HL-60/S4 treated with phorbol 12-myristate 13-acetate at 8.2 ng/mL for 4 days and 3 days (cell line): ENCODE results near the gene SMTNL2.
"Not testable (repeated sequence)": the region's sequence is repeated elsewhere in the genome, so short reads cannot be mapped to it uniquely, and the experiment has no call there.

Experiments used
- in situ Hi-C: fragments of 300-500 bp; cut with MboI; formaldehyde crosslinking; loops from 2 replicates; pipeline ENCODE4 v1.15.0; 2022; ENCODE audit warnings: low sequenced_read_pairs

The SMTNL2 gene

DNA sequence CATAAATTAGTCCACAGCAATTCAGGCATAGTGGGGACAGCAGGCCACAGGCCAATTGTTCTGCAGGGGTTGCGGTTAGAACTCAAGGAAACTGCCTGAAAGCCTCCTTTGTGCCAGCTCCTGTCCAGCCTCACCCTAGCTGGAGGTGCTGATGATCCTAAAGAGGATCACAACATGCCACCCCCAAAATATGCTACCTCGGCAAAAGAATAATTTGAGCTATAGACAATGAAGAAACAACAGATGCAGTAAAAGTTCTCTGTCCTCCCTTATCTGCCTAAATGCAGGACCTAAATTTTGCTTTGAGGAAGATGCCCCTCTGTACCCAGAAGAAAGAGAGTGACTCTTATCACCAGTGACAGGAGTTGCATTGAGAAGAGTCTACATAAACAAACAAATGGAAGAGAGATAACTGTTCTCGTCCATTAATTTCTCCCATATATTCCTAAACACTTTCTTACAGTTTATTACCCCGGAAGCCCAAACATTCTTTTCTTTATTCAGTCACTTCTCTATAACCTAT is 42.5 kb downstream of the SMTNL2 start:
- in situ Hi-C loops: no loop called here

DNA sequence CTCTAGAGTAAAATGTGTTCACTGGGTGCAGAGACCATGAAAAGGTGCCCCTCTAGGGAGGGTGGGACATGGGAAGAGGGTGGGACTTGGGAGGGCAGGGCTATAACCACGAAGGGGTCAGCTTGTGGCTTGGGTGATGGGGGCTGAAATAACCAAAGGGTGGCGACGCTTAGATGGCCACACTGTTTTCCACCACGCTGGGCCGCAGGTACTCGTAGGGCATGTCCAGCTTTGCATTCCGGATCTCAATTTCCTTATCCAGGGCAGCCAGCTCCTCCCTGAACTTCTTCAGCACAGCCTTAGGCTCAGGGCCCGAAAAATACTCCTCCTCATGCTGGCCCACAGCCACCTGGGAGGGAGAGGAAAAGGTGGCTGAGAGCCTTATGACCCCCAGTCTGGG is 47.1 kb downstream of the SMTNL2 start:
- in situ Hi-C loops: no loop called here

GRCh38 chr17:4631836-4632580 is 47.7 kb downstream of the SMTNL2 start:
- in situ Hi-C loops: no loop called here

- in situ Hi-C loops: no loop called here
Measured at GRCh38 chr17:4632581-4632920, 48.2 kb downstream of the SMTNL2 start.

- in situ Hi-C loops: no loop called here
Measured at GRCh38 chr17:4633643-4634042, 49.3 kb downstream of the SMTNL2 start.

GRCh38 chr17:4634976-4635375 is 50.6 kb downstream of the SMTNL2 start:
- in situ Hi-C loops: no loop called here

DNA sequence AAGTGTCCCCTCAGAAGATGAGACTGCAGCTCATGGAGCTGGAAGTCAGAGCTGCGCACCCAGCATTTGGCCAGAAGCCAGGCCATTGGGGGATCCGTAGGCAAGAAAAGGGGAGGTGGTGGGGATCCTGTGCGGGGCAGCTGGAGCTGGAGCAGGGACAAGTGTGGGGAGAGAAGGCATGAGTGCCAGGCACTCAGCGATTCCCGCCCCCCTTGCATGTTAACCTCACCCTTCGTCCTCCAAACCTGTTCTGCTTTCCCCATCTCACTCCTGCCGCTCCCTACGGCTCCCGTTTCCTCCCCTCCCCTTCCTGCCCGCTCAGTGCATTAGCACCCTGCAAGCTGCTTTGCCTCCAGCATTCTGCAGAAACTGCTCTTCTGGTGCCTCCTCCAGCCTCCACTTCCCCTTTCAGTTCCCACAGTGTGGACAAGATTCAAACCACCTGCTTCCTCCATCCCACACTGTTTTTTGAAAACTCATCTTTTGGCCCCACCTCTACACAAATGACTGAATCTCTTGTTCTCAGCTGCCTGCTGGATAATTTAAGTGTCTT is 51.6 kb downstream of the SMTNL2 start:
- in situ Hi-C loops: no loop called here

GRCh38 chr17:4636474-4637100 is 52.3 kb downstream of the SMTNL2 start:
- in situ Hi-C loops: no loop called here

GRCh38 chr17:4638766-4639165 is 54.4 kb downstream of the SMTNL2 start:
- in situ Hi-C loops: not testable (repeated sequence)

GRCh38 chr17:4639301-4640059 is 55.2 kb downstream of the SMTNL2 start:
- in situ Hi-C loops: not testable (repeated sequence)

GRCh38 chr17:4640569-4641188 is 56.4 kb downstream of the SMTNL2 start:
- in situ Hi-C loops: not testable (repeated sequence)

- in situ Hi-C loops: no loop called here
Measured at GRCh38 chr17:4641297-4642195, 57.2 kb downstream of the SMTNL2 start, which contains the start of gene ALOX15. Gene ALOX15, minus strand, starts transcription at chr17:4641678. Its CDS starts 27 bp downstream, at chr17:4641651.

DNA sequence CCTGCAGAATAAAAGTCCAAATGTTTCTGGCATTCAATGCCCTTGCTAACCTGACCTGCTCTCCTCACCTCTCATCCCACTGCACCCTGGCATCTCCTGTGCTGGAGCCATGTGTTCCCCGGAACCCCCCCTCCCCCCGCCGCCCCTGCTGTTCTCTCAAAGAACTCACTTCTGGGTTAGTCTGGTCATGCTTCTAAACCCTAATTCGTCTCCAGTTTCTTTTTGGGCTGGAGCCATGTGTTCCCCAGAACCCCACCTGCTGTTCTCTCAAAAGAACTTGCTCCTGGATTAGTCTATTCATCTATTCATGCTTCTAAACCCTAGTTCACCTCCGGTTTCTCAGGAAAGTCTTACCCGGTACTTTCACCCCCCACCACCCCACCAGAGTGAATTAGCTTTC is 58.0 kb downstream of the SMTNL2 start:
- in situ Hi-C loops: no loop called here

DNA sequence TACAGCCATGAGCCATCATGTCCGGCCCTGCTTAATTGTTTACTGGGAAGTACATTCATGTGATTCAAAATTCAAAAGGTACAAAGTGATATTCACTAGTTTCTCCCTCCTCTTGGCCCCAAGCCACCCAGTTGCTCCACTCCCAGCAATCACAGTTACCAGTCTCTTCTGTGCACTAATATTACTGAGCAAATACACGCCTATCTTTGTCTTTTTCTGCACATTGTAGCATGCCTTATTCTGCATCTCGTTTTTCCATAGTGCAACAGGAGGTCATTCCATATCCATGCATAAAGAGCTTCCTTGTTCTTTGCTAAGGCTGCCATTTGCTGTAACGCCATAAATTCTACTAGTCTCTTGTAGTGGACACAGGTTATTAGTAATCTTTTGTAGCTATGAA is 59.3 kb downstream of the SMTNL2 start:
- in situ Hi-C loops: no loop called here

DNA sequence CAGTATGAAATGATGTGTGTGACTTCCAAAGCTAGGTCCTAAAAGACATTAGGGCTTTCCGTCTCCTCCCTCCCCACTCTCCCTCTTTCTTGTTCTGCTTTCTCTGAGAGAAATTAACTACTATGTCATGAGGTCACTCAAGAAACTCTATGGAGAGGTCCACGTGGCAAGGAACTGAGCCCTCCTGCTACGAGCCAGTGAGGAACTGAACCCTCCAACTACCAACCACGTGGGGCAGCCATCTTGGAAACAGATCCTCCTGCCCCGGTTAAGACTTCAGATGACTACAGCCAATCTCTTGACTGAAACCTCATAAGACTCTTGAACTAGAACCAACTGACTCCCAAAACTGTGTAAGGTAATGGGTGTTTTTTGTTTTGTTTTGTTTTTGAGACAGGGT is 61.3 kb downstream of the SMTNL2 start:
- in situ Hi-C loops: no loop called here

DNA sequence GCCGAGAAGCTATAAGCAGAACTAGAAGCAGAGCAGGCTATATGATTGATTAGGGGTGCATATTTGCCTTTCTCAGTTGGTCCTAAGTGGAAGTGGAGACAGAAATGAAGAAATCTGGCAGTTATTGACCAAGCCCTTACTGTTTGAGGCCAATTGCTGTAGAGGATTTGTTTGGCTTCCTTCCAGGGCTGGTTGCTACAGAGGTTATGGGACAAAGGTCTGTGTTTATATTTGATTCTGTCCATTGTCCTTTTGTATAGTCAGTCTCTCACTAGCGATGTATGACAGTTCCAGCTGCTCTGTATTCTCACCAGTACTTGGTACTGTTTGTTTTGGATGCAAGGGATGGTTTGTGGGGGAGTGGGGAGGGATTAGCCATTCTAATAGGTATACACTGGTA is 64.4 kb downstream of the SMTNL2 start:
- in situ Hi-C loops: no loop called here

GRCh38 chr17:4652997-4653396 is 68.7 kb downstream of the SMTNL2 start:
- in situ Hi-C loops: no loop called here

DNA sequence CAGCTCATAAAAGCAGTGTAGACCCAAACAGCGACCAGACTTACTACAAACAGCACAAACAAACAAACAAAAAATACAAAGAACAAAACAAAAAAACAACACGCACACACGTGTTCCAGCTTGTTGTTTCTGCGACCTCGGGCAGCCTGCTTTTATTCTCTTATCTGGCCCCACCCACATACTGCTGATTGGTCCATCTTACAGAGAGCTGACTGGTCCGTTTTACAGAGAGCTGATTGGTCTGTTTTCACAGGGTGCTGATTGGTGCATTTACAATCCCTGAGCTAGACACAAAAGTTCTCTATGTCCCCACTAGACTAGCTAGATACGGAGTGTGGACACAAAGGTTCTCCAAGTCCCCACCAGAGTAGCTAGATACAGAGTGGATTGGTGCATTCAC is 71.6 kb downstream of the SMTNL2 start:
- in situ Hi-C loops: not testable (repeated sequence)

- in situ Hi-C loops: no loop called here
Measured at GRCh38 chr17:4657678-4658077, 73.3 kb downstream of the SMTNL2 start.
